Nephron (organoid): ENCODE results near the gene PPIB.

ENCODE experiments used
- H3K27ac Mint-ChIP-seq, 3 experiments: 2 replicates each; pipeline ENCODE4 v1.8.0; 2020; ENCODE audit warnings: mixed read lengths in 3 of 3, mild to moderate bottlenecking in 2 of 3, moderate library complexity in 1 of 3
- H3K27me3 Mint-ChIP-seq: 2 replicates; pipeline ENCODE4 v1.8.0; 2021; ENCODE audit warnings: low read depth, mild to moderate bottlenecking, moderate library complexity, mixed read lengths
- H3K36me3 Mint-ChIP-seq: 2 replicates; pipeline ENCODE4 v1.8.0; 2020; ENCODE audit warnings: low read depth, mixed read lengths
- H3K4me1 Mint-ChIP-seq: 2 replicates; pipeline ENCODE4 v1.8.0; 2020; ENCODE audit warnings: mixed read lengths
- H3K4me3 Mint-ChIP-seq, 3 experiments: 2 replicates each; pipeline ENCODE4 v1.8.0; 2020; ENCODE audit warnings: mild to moderate bottlenecking in 3 of 3, mixed read lengths in 3 of 3, moderate library complexity in 2 of 3
- H3K9me3 Mint-ChIP-seq: 2 replicates; pipeline ENCODE4 v1.8.0; 2020; ENCODE audit warnings: mixed read lengths
- TF ChIP-seq, protein P1 (sequence below), 3 experiments: fragments of 200-600 bp; sonication (generic); IDR thresholded peaks; one replicate each; pipeline ENCODE4 v1.5.0; 2021; ENCODE audit warnings: antibody characterized with exemption in 3 of 3; ENCODE audit not compliant: unreplicated experiment in 3 of 3

PPIB gene

DNA sequence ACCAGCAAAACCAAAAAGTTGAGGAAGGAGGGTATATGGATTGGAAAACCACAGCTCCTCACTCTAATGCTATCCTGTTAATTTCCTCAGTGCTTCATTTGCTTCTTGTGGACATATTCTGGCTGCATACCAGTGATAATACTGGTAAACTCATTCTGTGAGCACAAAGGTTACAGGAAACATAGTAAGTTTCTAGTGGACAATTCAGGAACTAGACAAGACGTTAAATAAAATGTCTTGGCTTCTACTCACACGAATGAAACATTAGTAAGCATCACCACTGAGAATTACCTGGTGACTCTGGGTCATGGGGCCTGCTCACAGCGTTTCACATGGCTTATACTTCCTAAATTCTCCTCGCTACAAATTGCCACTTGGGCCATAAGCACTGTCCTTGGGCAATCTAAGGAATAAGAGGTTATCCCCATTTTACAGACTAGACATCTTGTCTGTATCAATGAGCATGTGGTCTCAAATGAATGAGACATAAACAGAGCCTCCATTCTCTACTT is 20.1 kb upstream of the PPIB start:
- H3K4me1 Mint-ChIP-seq, result no peaks in the 10 kb centered on the region
- peaks cover 3% of the 10 kb centered on the region for H3K27me3 Mint-ChIP-seq
- H3K4me3 Mint-ChIP-seq, result no peak overlapping the region
- no peak overlapping the region for H3K27ac Mint-ChIP-seq
- TF ChIP-seq, protein P1, sequence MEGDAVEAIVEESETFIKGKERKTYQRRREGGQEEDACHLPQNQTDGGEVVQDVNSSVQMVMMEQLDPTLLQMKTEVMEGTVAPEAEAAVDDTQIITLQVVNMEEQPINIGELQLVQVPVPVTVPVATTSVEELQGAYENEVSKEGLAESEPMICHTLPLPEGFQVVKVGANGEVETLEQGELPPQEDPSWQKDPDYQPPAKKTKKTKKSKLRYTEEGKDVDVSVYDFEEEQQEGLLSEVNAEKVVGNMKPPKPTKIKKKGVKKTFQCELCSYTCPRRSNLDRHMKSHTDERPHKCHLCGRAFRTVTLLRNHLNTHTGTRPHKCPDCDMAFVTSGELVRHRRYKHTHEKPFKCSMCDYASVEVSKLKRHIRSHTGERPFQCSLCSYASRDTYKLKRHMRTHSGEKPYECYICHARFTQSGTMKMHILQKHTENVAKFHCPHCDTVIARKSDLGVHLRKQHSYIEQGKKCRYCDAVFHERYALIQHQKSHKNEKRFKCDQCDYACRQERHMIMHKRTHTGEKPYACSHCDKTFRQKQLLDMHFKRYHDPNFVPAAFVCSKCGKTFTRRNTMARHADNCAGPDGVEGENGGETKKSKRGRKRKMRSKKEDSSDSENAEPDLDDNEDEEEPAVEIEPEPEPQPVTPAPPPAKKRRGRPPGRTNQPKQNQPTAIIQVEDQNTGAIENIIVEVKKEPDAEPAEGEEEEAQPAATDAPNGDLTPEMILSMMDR (IDR thresholded peaks at IDR 0.05; ENCODE audit: unreplicated experiment in 3 of 3), result no peak
- no peaks in the 10 kb centered on the region for H3K9me3 Mint-ChIP-seq
- peaks cover 25% of the 10 kb centered on the region for H3K36me3 Mint-ChIP-seq

DNA sequence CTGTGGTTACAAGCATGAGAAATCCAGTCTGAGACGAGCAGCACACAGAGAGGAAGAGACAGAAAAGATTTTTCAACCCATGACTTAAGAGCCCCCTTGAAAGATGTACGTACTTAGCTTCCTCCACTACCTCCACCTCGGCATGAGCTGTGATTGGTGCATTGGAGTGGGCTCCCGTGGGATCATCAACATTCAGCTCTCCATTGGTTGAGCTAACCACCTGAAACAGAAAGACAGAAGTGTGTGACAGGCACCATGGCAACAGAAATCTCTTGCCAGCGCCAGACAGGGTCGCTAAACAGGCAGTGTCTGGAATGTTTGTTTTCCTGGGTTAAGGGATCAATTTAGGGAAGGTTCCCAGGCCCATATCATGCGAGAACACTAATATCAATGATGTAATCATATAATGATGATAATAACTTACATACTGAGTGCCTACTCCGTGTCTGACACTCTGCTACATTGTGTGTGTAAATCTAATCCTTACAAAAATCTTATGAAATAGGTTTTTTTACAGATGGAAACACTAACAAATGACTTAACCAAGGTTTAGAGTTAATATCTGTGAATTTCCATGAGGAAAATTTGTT is 17.5 kb upstream of the PPIB start:
- Mint-ChIP-seq H3K9me3 (no peaks in the 10 kb centered on the region), H3K36me3 (peaks cover 31% of the 10 kb centered on the region), H3K4me3 (no peak overlapping the region), H3K4me1 (no peaks in the 10 kb centered on the region), H3K27me3 (peaks cover 3% of the 10 kb centered on the region), H3K27ac (peak overlapping the region in 1 of 3 experiments; percentile 38)
- TF ChIP-seq, protein P1 (IDR thresholded peaks at IDR 0.05; ENCODE audit: unreplicated experiment in 3 of 3), result no peak

DNA sequence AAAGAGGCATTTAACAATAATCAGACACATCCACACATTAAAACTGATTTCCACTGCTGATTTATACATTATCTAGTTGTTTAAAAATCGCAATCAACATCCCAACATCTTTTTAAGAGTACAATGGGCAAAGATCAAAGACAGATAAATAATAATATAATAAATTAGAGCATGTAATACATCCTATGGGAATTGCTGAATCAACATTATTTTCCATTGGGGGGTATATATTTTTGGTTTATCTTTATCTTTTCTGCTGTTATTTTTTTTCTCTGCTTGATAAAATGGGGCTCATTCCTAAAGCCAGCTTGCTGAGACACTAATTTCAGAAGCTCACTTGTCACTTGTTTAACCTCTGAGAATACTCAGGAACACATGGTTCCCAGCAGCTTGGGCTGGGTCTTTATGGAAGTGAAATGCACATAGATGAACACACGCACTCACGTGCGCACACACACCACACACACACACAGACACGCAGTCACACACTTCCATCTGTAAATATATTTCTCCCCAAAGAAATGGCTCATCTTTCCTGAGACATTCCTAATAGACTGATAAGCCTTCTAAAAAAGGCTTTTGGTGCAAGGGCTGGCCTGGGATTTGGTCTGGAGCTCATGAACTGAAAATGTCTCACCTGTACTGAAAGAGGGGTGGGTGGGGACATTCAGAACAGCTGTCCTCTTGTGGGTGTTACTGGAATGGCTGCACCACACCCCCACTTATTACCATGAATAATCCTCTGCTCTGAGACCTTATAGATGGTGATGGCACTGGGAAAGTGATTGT is 3.5 kb upstream of the PPIB start:
- no peaks in the 10 kb centered on the region for H3K9me3 Mint-ChIP-seq
- peaks cover 19% of the 10 kb centered on the region for H3K36me3 Mint-ChIP-seq
- TF ChIP-seq, protein P1 (IDR thresholded peaks at IDR 0.05; ENCODE audit: unreplicated experiment in 3 of 3), result no peak
- H3K4me1 Mint-ChIP-seq, result peaks cover 28% of the 10 kb centered on the region
- H3K27ac Mint-ChIP-seq, result peak overlapping the region; percentile 20 to 37 (median 35)
- H3K27me3 Mint-ChIP-seq, result no peaks in the 10 kb centered on the region
- no peak overlapping the region for H3K4me3 Mint-ChIP-seq

DNA sequence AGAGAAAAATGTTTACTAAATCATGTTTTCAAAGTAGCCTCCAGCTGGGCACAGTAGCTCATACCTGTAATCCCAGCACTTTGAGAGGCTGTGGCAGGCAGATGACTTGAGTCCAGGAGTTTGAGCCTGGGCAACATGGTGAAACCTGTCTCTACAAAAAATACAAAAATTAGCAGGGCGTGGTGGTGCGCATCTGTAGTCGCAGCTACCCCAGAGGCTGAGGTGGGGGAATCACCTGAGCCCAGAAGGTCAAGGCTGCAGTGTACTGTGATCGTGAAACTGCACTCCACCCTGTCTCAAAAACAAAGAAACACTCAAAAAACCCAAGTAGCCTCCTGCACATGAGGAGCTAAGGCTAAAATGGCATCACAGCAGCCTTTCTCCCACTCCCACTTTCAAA is 1.6 kb upstream of the PPIB start:
- peaks cover 38% of the 10 kb centered on the region for H3K4me1 Mint-ChIP-seq

DNA sequence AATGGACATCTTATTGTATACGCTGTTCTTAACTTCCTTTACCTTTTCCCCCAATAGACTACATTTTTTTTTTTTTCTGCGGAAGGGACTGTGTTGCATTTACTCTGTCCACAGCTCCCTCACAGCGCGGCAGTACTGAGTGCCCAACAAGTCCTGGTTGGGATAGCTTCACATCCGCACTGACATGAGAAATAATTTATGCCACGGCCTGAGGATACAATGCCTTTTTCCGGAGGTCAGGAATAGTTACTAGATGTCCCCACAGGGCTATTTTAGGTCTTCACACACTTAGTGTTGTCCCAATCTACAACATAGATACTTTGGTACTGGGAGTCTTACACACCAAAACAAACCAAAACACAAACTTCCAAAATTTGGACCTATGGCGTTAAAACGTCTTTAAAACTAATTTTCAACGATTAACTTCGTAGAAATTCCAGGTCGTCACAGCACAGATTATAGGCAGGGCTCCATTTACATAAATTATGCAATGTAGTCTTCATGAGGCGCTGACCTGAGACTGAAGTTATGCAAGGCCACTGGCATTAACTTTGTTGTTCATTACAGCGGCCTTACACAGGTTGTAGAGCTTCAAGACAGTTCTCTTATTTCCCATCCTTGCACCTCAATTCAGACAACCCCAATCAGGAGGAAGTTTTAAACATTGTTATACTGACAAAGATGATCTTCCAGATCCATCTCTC is 989 bp upstream of the PPIB start:
- Mint-ChIP-seq H3K36me3 (peaks cover 19% of the 10 kb centered on the region), H3K9me3 (no peaks in the 10 kb centered on the region), H3K27me3 (no peaks in the 10 kb centered on the region), H3K27ac (peak overlapping the region; percentile 86 to 94 (median 93)), H3K4me3 (peak overlapping the region; percentile 80 to 87 (median 87)), H3K4me1 (peaks cover 40% of the 10 kb centered on the region)
- TF ChIP-seq, protein P1 (IDR thresholded peaks at IDR 0.05; ENCODE audit: unreplicated experiment in 3 of 3), result no peak

More for the DNA sequence above, 1.6 kb upstream of the PPIB start:
- Mint-ChIP-seq H3K27ac (peak overlapping the region; percentile 86 to 94 (median 93)), H3K36me3 (peaks cover 16% of the 10 kb centered on the region), H3K4me3 (peak overlapping the region; percentile 52 to 87 (median 72)), H3K27me3 (no peaks in the 10 kb centered on the region), H3K9me3 (no peaks in the 10 kb centered on the region)
- TF ChIP-seq, protein P1 (IDR thresholded peaks at IDR 0.05; ENCODE audit: unreplicated experiment in 3 of 3), result no peak
